Activated CD4-positive, CD25-positive, alpha-beta regulatory T cell treated with anti-CD3 and anti-CD28 coated beads, Interleukin-2, amount 50 U/mL, for 72 hours (primary cell): ENCODE data around the gene PKP3.
"Not testable (repeated sequence)": the region's sequence is repeated elsewhere in the genome, so short reads cannot be mapped to it uniquely, and the experiment has no call there.

Experiments
- DNase-seq: peaks from one replicate; pipeline ENCODE4 v3.0.0; 2021

Gene PKP3

GRCh38 chr11:432501-433100 is 38.6 kb downstream of the PKP3 start:
- DNase-seq: no peak

- no peak for DNase-seq
These were observed 39.1 kb downstream of the PKP3 start for GRCh38 chr11:433111-433510.

GRCh38 chr11:433641-434040 is 39.6 kb downstream of the PKP3 start:
- no peak for DNase-seq

DNA sequence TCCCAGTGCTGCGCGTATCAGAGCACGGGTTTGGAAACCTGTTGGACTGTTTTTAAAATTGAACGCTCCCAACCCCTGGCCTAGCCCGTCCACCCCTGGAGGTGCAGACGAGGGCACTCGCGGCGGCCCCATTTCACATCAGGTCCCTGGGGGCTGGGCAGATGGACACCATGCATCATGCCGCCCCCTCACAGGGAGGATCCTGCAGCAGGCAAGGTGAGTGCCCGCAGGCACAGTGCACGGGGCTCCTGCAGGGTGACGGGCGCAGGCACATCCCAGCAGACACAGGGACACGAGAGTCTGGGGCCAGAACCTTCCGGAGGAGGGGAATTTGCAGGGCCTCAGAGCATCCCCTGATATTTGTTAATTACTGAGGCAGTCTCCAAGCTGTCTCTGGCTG is 40.5 kb downstream of the PKP3 start:
- DNase-seq: no peak

- not testable (repeated sequence) for DNase-seq
These were observed 41.2 kb downstream of the PKP3 start for GRCh38 chr11:434999-435740.

DNA sequence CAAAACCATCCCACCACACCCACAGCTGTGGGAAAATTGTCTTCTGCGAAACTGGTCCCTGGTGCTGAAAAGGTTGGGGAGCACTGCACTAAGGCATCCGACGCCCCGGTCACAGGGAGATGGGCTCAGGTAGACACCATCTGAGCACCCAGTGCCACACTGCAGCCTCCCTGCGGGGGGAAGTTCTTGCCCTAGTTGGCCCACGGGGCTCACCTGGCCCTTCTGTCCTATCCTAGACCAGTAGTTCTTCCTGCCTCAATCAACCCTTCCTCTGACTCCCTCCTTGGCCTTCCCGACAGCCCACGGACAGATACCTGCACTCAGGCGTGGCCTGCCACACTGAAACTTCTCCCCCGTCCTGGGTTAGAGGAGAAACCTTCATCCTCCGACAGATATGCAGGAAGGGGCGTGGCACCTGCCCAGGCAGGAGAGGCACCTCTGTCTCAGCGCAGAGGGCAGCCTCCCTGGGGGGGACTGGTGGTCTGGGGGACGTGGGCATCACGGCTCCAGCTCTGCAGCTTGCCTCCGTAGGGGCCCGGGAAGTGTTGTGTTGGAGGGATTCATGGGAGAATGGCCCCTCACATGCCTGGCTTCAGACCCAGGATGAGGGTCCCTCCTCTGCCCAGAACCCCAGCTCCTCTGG is 43.3 kb downstream of the PKP3 start:
- DNase-seq: no peak

GRCh38 chr11:438101-438844 is 44.3 kb downstream of the PKP3 start:
- DNase-seq: no peak

DNA sequence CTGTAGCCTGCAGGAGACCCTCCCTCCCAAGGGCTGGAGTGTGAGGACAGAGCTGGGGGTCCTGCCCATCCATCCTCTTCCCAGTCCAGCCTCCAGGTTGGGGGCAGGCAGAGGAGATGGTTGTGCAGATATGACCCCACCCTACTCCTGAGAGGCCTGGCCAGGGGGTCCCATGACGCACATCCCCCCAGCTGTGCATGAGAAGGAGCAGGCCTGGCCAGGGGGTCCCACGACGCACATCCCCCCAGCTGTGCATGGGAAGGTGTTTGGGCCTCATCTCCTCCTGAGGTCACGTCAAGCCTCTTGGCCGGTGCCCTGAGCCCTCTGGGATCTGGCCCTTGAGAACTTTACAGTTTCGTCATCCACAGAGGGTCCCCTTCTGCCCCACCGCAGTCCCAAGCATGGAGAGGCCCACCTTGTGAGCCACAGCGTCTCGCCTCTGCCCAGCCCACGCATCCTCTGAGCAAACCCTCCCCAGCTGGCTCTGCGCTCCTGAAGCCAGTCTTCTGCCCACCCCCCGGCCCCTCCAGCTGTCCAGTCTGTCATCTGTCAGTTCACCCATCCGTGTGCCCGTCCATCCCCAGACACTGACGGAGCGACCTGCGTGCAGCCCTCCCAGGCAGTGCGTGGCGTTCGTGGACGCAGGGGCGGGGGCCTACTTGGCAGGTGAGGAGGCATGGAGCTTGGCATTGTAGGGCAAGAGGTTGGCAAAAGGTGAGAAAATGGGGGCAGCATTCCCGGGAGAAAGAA is 45.5 kb downstream of the PKP3 start:
- no peak for DNase-seq

- no peak for DNase-seq
These were observed 46.3 kb downstream of the PKP3 start for GRCh38 chr11:440065-441042.

DNA sequence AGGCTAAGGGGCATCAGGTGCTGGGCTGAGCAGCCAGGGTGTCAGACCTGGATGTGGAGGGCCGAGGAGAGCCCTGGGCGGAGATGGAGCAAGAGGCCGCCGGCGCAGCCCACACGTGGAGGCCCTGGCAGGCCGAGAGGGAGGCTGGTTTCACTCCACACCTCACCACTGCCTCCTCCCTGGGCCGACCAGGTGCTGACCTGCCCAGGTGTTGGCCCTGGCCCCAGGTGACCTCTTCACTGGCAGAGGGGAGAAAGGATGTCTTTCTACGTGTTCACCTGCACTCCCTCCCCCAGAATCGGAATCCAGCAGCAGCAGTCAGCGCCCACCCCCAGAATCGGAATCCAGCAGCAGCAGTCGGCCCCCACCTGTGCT is 47.0 kb downstream of the PKP3 start:
- no peak for DNase-seq

DNA sequence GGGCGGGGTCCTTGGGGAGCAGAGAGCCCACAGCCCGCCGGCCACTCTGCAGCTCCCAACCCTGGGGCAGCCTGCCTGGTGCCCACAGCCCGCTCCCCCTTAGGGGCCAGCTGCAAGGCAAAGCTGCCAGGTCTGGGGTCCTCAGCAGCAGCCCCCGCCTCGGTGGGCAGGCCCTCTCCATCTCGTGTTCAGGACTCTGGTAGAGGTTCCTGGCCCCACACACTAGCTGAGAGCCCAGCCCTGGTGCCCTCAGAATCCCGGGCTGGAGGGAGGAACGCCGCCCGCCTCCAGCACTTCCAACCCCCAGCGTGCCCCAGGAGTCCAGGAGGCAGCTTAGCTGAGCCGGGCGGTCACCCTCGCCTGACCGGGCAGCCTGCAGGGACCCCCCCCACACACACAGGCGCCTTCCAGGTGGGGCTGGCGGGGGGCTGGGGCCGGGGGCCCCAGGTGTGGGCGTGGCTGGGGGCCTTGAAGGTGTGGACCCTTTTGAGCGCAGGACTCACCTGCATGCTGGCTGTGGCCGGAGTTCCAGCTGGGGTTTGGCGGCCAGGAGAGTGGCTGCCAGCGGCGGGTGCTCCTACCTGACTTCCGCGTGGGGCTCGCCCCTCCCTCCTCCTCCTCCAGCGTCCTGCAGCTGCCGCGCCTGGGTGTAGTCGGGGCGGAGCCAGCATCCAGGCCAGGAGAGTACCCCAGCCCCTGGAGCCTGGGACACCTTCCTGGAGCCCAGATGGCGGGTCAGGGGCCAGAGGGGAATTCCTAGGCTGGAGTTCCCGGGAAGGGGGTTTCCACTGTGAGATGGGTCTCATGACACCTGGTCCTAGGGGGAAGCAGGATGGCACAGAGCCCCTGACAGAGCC is 47.6 kb downstream of the PKP3 start, which contains the start of gene ANO9:
Gene ANO9, minus strand, starts transcription at position 594 of the 857 bp plus-strand sequence. Its CDS starts 85 bp downstream, at position 509.
- peak; percentile 62 for DNase-seq

- DNase-seq: no peak
These were observed 48.6 kb downstream of the PKP3 start for GRCh38 chr11:442611-443081.

DNA sequence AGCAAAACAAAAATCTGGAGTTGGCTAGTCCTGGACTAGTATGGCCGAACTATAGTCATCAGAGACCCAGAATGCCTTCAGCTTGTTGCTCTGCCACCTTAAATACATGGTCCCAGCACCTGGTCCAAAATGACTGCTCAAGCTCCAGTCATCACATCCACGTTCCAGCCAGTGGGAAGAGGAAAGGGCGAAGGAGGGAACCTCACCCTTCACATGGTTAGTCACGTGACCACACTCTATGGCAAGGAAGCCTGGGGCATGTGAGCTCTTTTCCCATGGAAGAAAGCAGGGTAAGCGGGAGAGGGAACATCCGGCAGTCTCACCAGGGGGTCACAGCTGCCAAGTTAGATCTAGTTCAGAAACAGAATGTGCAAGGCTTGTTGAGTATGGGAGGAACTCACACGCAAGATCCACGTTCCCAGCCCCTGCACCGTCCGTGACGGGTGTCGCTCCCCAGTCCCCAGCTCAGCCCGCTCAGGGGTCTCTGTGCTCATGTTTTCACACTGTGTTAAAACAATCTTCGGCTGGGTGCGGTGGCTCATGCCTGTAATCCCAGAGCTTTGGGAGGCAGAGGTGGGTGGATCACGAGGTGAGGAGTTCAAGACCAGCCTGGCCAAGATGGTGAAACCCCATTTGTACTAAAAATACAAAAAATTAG is 49.7 kb downstream of the PKP3 start:
- no peak for DNase-seq

DNA sequence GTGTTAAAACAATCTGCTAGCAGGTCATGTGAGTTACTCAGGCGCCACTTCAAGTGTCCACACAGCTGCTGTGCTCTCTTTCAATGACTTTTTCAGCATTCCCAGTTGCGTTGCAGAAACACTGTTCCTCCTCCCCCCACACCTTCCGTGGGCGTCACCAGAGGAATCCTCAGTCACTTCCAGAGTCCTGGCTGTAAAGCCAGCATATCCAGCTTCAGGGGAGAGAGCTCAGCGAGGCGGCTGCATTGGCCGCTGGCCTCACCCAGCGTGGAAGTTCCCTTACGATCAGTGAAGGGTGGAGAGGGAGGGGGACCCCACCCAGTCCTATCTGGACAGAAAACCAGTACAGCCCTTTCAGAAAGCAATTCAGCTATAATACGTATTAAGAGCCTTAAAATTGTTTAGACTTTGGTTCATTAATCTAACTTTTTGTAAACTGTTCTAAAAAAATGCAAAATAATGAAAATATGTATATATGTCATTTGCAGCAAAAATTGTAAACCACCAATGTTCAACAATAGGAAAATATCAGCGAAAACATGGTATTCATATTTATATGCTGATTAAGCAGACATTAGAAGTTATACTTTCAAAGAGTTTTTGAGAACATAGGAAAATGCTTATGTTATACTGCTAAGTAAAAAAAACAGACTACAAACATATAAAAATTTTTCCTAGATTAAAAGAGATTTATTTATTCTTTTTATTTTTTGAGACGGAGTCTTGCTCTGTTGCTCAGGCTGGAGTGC is 50.6 kb downstream of the PKP3 start:
- no peak for DNase-seq

DNA sequence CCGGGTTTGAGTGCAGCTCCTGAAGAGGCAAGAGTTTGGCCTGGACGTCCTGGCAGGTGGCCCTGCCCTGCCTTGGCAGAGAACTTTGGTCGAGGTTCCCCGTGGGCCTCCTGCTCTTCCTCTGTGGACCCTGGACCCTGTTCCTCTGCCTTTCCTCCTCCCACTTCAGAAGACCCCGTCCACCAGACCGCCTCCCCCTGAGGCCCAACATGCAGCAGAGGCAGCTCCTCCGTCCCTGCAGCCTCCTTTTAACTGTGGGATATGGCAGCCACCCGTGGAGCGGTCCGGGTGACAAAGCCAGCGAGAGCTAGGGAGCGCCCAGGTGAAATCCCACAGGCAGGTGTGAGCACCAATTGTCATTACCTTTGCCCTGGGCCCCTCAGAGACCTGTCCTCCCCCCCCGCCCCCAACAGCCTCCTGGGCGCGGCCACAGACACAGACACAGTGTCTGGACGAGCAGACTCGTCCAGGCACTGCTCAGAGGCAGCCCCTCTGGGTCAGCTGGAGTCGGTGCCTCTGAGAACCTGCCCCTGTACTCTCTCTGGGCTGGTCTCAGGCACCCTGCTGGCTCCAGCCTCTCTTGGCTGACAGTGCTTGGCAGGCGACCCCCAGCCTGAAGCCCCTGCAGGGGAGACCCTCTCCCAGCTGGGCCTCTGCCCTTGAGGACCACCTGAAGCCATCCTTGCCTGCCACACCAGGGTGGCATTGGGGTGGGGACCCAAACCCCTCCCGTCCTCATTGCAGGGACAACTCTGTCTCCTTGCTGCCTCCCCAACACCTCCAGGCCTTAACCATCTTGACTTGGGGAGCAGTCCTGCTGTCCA is 52.0 kb downstream of the PKP3 start:
- DNase-seq: no peak

DNA sequence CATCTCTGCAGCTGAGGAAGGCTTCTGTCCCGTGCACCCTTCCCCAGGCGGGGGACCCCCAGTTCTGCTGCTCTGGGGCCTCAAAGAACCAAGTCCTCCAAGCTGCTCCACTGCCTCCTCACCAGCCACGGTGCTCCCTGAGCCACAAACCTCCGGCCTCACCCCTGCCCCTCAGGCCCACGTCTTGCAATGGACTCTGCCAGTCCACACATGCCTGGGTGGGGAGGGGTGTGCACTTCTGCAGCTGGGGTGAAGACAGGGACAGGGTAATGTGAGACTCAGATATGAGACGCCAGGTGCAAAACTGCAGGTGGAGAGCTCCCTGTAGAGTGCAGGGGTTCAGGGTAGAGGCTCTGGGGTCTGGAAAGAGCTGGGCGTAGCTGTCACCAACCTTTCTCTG is 52.9 kb downstream of the PKP3 start:
- no peak for DNase-seq

GRCh38 chr11:447923-448731 is 54.1 kb downstream of the PKP3 start:
- DNase-seq: peak; percentile 98
